ENCODE measurements around the gene ARPC5L. TPM values are rescaled to one million over a fixed set of nuclear protein-coding genes. Genes with fewer than 3 reads are reported as not detected.

The ARPC5L gene
- total and polyA plus RNA-seq, 2 experiments from 2014 or later = 35.9 to 87.3 TPM

GRCh38 chr9:124858330-124859046, 3.4 kb upstream of the ARPC5L start (continued):
- TF ChIP-seq ZNF462 (CRISPR knock-in tag; IDR thresholded peaks at IDR 0.05) (no peak), POLR2AphosphoS5 (IDR thresholded peaks at IDR 0.05; ENCODE audit: low read depth) (no peak), ZNF114 (CRISPR knock-in tag; IDR thresholded peaks at IDR 0.05) (no peak)

- Histone ChIP-seq H3K4me1 (ENCODE audit: insufficient read depth) (peaks cover 17% of the 10 kb centered on the region), H3K27me3 (ENCODE audit: insufficient read depth) (no peaks in the 10 kb centered on the region), H3K36me3 (ENCODE audit: insufficient read depth) (peaks cover 32% of the 10 kb centered on the region), H3K27ac (ENCODE audit: low read depth) (peak overlapping the region; percentile 91), H2AFZ (no peak overlapping the region), H3K4me3 (peak overlapping the region; percentile 99), H3F3A (replicated peaks; ENCODE audit: low read depth) (peaks cover 62% of the 10 kb centered on the region), H4K20me1 (replicated peaks; ENCODE audit: insufficient read depth) (peaks cover 36% of the 10 kb centered on the region), H3K79me2 (replicated peaks; ENCODE audit: insufficient read depth) (peaks cover 32% of the 10 kb centered on the region), H3K9me2 (ENCODE audit: insufficient read depth) (no peaks in the 10 kb centered on the region), H3K4me2 (peak overlapping the region; percentile 99)
- DNase-seq (ENCODE audit: low spot score) (no peak), ATAC-seq (no peak)
- peaks cover 52% of the 10 kb centered on the region for H3K36me3 Mint-ChIP-seq (ENCODE audit: low read depth)
- H3K27me3 Mint-ChIP-seq (ENCODE audit: insufficient read depth, low read depth, poor library complexity) = peaks cover 36% of the 10 kb centered on the region
- peak overlapping the region; percentile 89 for H3K27ac Mint-ChIP-seq
- peaks cover 23% of the 10 kb centered on the region for H3K4me1 Mint-ChIP-seq
- peaks cover 3% of the 10 kb centered on the region; the same call in 1 of the 3 replicates for H3K9me3 Mint-ChIP-seq
- H3K4me3 Mint-ChIP-seq = peak overlapping the region; percentile 97
- TF ChIP-seq CREB1 (CRISPR knock-in tag; IDR thresholded peaks at IDR 0.05; ENCODE audit: low read depth) (no peak), ZNF331 (CRISPR knock-in tag; IDR thresholded peaks at IDR 0.05; ENCODE audit: low read depth) (no peak), REST (IDR thresholded peaks at IDR 0.05; ENCODE audit: unreplicated experiment) (no peak)
These were observed 1.9 kb upstream of the ARPC5L start for GRCh38 chr9:124859803-124860581.

Data from GM23338 (cell line).